Spinal cord (tissue), 10 donors: ENCODE data around the gene SLC4A1AP. TPM values are rescaled to one million over a fixed set of nuclear protein-coding genes. Genes with fewer than 3 reads are reported as not detected.
"Not testable (repeated sequence)": the region's sequence is repeated elsewhere in the genome, so short reads cannot be mapped to it uniquely, and the experiment has no call there.

Experiments used
- DNase-seq, 6 donors: peaks; one replicate each; pipeline versions ENCODE4 v3.0.0 to v3.0.0-alpha.2; 2013 to 2015; ENCODE audit warnings: low spot score in 6 of 6, low read depth in 4 of 6
- H3K27ac ChIP-seq: one replicate; pipeline ENCODE4 v1.5.1; 2013; ENCODE audit warnings: low read depth, low read length, control low read depth
- H3K27me3 ChIP-seq: one replicate; pipeline ENCODE4 v1.6.1; 2013; ENCODE audit warnings: low read length; ENCODE audit not compliant: control insufficient read depth, insufficient read depth
- H3K36me3 ChIP-seq: one replicate; pipeline ENCODE4 v1.6.1; 2013; ENCODE audit warnings: low read length; ENCODE audit not compliant: control insufficient read depth, insufficient read depth
- H3K4me1 ChIP-seq: one replicate; pipeline ENCODE4 v1.6.1; 2013; ENCODE audit warnings: low read length; ENCODE audit not compliant: control insufficient read depth, insufficient read depth
- H3K4me3 ChIP-seq: one replicate; pipeline ENCODE4 v1.5.1; 2013; ENCODE audit warnings: low read depth, low read length, control low read depth
- H3K9me3 ChIP-seq: one replicate; pipeline ENCODE4 v1.6.1; 2013; ENCODE audit warnings: low read length; ENCODE audit not compliant: control insufficient read depth, insufficient read depth
- WGBS: methylation state at CpG from one replicate; pipeline ENCODE4 v1.1.5; 2013; ENCODE audit warnings: missing lambda C conversion rate; ENCODE audit not compliant: insufficient coverage; 5-methylcytosine and 5-hydroxymethylcytosine counted together
- polyA plus RNA-seq, 2 donors: library from polyadenylated mRNA; unstranded; fragments of 120-200 nt; gene quantifications; one replicate each; pipeline ENCODE4 v1.2.1, GENCODE V29; 2013; ENCODE audit not compliant: insufficient read length in 2 of 2
- total RNA-seq, 2 donors: library from RNA; depleted of rRNA in 1 of 2; stranded (reverse); fragments of 120-200 nt in 1 of 2; fragments of >200 nt in 1 of 2; gene quantifications; one replicate each; pipeline versions ENCODE4 v1.2.3 to v1.2.4, GENCODE V29; 2013 to 2014
- donor health status: healthy.

SLC4A1AP gene
- total and polyA plus RNA-seq, 4 donors = 28.1 to 35.5 (median 33.6) TPM

GRCh38 chr2:27667446-27667845 lies 3.8 kb downstream of the SLC4A1AP start:
- Histone ChIP-seq H3K4me3 (no peak overlapping the region), H3K36me3 (peaks cover 18% of the 10 kb centered on the region)
- no CpG with 5 or more reads among the region's 1 CpG for WGBS

GRCh38 chr2:27671235-27671634 lies 7.5 kb downstream of the SLC4A1AP start:
- Histone ChIP-seq H3K4me3 (no peak overlapping the region), H3K27ac (no peak overlapping the region), H3K36me3 (peaks cover 21% of the 10 kb centered on the region), H3K9me3 (no peaks in the 10 kb centered on the region), H3K27me3 (no peaks in the 10 kb centered on the region), H3K4me1 (no peaks in the 10 kb centered on the region)
- DNase-seq = no peak
- WGBS = no CpG with 5 or more reads among the region's 4 CpGs

More at GRCh38 chr2:27667446-27667845, 3.8 kb downstream of the SLC4A1AP start:
- no peak overlapping the region for H3K27ac ChIP-seq
- H3K27me3 ChIP-seq = no peaks in the 10 kb centered on the region
- H3K4me1 ChIP-seq = peaks cover 16% of the 10 kb centered on the region
- no peak for DNase-seq
- H3K9me3 ChIP-seq = no peaks in the 10 kb centered on the region

GRCh38 chr2:27672723-27673486 lies 9.2 kb downstream of the SLC4A1AP start:
- H3K4me1 ChIP-seq = no peaks in the 10 kb centered on the region
- H3K36me3 ChIP-seq = peaks cover 34% of the 10 kb centered on the region
- no peak overlapping the region for H3K4me3 ChIP-seq
- H3K27me3 ChIP-seq = no peaks in the 10 kb centered on the region
- DNase-seq = no peak
- 86% methylated on average over 3 of the region's 5 CpGs for WGBS
- H3K9me3 ChIP-seq = no peaks in the 10 kb centered on the region
- H3K27ac ChIP-seq = no peak overlapping the region

- no peak for DNase-seq
- Histone ChIP-seq H3K4me3 (no peak overlapping the region), H3K36me3 (peaks cover 43% of the 10 kb centered on the region), H3K27ac (no peak overlapping the region), H3K4me1 (no peaks in the 10 kb centered on the region), H3K9me3 (no peaks in the 10 kb centered on the region), H3K27me3 (no peaks in the 10 kb centered on the region)
- WGBS = no CpG with 5 or more reads among the region's 2 CpGs
Observed at GRCh38 chr2:27680571-27680970, 16.9 kb downstream of the SLC4A1AP start.

- Histone ChIP-seq H3K27me3 (no peaks in the 10 kb centered on the region), H3K4me3 (no peak overlapping the region), H3K36me3 (peaks cover 43% of the 10 kb centered on the region), H3K4me1 (no peaks in the 10 kb centered on the region), H3K27ac (no peak overlapping the region), H3K9me3 (no peaks in the 10 kb centered on the region)
- no peak for DNase-seq
- no CpG with 5 or more reads among the region's 1 CpG for WGBS
Observed at GRCh38 chr2:27681841-27682240, 18.2 kb downstream of the SLC4A1AP start.

GRCh38 chr2:27682334-27682771 lies 18.7 kb downstream of the SLC4A1AP start:
- peaks cover 40% of the 10 kb centered on the region for H3K36me3 ChIP-seq
- H3K9me3 ChIP-seq, H3K27me3 ChIP-seq, H3K4me3 ChIP-seq, DNase-seq, H3K27ac ChIP-seq, H3K4me1 ChIP-seq: not testable (repeated sequence)
- WGBS = 97% methylated on average over 5 of the region's 7 CpGs

GRCh38 chr2:27683390-27684071 lies 19.8 kb downstream of the SLC4A1AP start:
- H3K27ac ChIP-seq = no peak overlapping the region

GRCh38 chr2:27685006-27685405 lies 21.3 kb downstream of the SLC4A1AP start:
- not testable (repeated sequence) for H3K4me1 ChIP-seq, H3K9me3 ChIP-seq, H3K27ac ChIP-seq, H3K4me3 ChIP-seq, H3K27me3 ChIP-seq, DNase-seq
- peaks cover 31% of the 10 kb centered on the region for H3K36me3 ChIP-seq
- no CpG with 5 or more reads among the region's 1 CpG for WGBS

More at GRCh38 chr2:27683390-27684071, 19.8 kb downstream of the SLC4A1AP start:
- H3K9me3 ChIP-seq = no peaks in the 10 kb centered on the region
- peaks cover 37% of the 10 kb centered on the region for H3K36me3 ChIP-seq
- H3K4me1 ChIP-seq = no peaks in the 10 kb centered on the region
- DNase-seq = peak; percentile 24 to 93 (median 69)
- H3K4me3 ChIP-seq = no peak overlapping the region
- 20% methylated on average over 1 of the region's 9 CpGs for WGBS
- no peaks in the 10 kb centered on the region for H3K27me3 ChIP-seq

- H3K9me3 ChIP-seq = no peaks in the 10 kb centered on the region
- no peak overlapping the region for H3K4me3 ChIP-seq
- DNase-seq = no peak
- H3K4me1 ChIP-seq = no peaks in the 10 kb centered on the region
- no peaks in the 10 kb centered on the region for H3K27me3 ChIP-seq
- no peak overlapping the region for H3K27ac ChIP-seq
- no CpG with 5 or more reads among the region's 3 CpGs for WGBS
- peaks cover 30% of the 10 kb centered on the region for H3K36me3 ChIP-seq
Observed at GRCh38 chr2:27685577-27685976, 21.9 kb downstream of the SLC4A1AP start.

- DNase-seq = no peak
- Histone ChIP-seq H3K36me3 (peaks cover 33% of the 10 kb centered on the region), H3K27ac (no peak overlapping the region), H3K9me3 (no peaks in the 10 kb centered on the region), H3K27me3 (no peaks in the 10 kb centered on the region), H3K4me3 (no peak overlapping the region), H3K4me1 (no peaks in the 10 kb centered on the region)
- WGBS = no CpG with 5 or more reads among the region's 1 CpG
Observed at GRCh38 chr2:27687232-27687631, 23.5 kb downstream of the SLC4A1AP start.
